H1 (cell line): ENCODE results near the gene PBX3. TPM values are rescaled to one million over a fixed set of nuclear protein-coding genes. Genes with fewer than 3 reads are reported as not detected.

Experiments used
- CHD7 ChIP-seq: fragments of 300-600 bp; sonication (generic); IDR thresholded peaks from 2 replicates; pipeline ENCODE4 v1.7.1; 2012; ENCODE audit warnings: low read length, moderate library complexity, mild to moderate bottlenecking, inconsistent platforms; ENCODE audit not compliant: insufficient replicate concordance
- HDAC6 ChIP-seq: IDR thresholded peaks from one replicate; pipeline ENCODE4 v1.7.1; 2012; ENCODE audit warnings: low read depth, mild to moderate bottlenecking, inconsistent platforms, low read length, moderate library complexity
- PHF8 ChIP-seq: fragments of 200-600 bp; sonication (generic); conservative IDR thresholded peaks from 2 replicates; pipeline ENCODE4 v1.7.1; 2012; ENCODE audit warnings: low read depth, mild to moderate bottlenecking, inconsistent platforms, low read length, moderate library complexity
- POLR2AphosphoS5 ChIP-seq: IDR thresholded peaks from 2 replicates; pipeline ENCODE4 v1.6.1; 2011; ENCODE audit warnings: low read depth, low read length
- SUZ12 ChIP-seq: fragments of 200-600 bp; sonication (generic); IDR thresholded peaks from 2 replicates; pipeline ENCODE4 v1.6.1; 2012; ENCODE audit warnings: mild to moderate bottlenecking, inconsistent platforms, low read length, moderate library complexity, mixed read lengths
- polyA plus RNA-seq, 7 experiments: library from polyadenylated mRNA; depleted of rRNA in 3 of 7; stranded (reverse) in 5 of 7; unstranded in 2 of 7; fragments of >200 nt in 5 of 7; fragments of 200-250 nt in 2 of 7; gene quantifications; 1 replicate in 5 of 7; 2 replicates in 1 of 7; 4 replicates in 1 of 7; pipeline versions ENCODE4 v1.2.1 to v1.2.3, GENCODE V29; 2011 to 2013; ENCODE audit warnings: missing spikeins in 2 of 7, mixed read lengths in 2 of 7
- total RNA-seq: library from RNA; stranded (reverse); fragmentation: NEBNext Ultra II Directional; extraction: Animal tissue kit (Norgen Biotek cat#: 25700); gene quantifications from 2 replicates; pipeline ENCODE4 v1.2.1, GENCODE V29; 2021

The PBX3 gene
- total and polyA plus RNA-seq, 2 of the 8 experiments (the other 6 are each of a cell fraction or from before 2014, with no cell fraction given), result 22.7 to 44.3 TPM

- no peak for TF ChIP-seq SUZ12
- TF ChIP-seq PHF8, result no peak
- TF ChIP-seq HDAC6, result no peak
- TF ChIP-seq CHD7, result no peak
- TF ChIP-seq POLR2AphosphoS5, result no peak
Measured at GRCh38 chr9:125943831-125944230, 196.7 kb downstream of the PBX3 start (continued).
